Natural killer cell (primary cell): Measurements from ENCODE around the gene CUX1. TPM values are rescaled to one million over a fixed set of nuclear protein-coding genes. Genes with fewer than 3 reads are reported as not detected.

ENCODE experiments used
- ATAC-seq, 3 donors: fragments of 150-1000 bp in 2 of 3; fragments of 200-7000 bp in 1 of 3; cut with Tn5 transposase; 1 replicate in 1 of 3; 2 replicates in 2 of 3; pipeline ENCODE4 v1.10.0; 2021; ENCODE audit warnings: mild to moderate bottlenecking in 2 of 3, moderate library complexity in 2 of 3
- DNase-seq, 2 donors: peaks; one replicate each; pipeline versions ENCODE4 v3.0.0 to v3.0.0-alpha.2; 2013 to 2021; ENCODE audit warnings: mixed read lengths in 1 of 2
- H3K27ac ChIP-seq: one replicate; pipeline ENCODE4 v1.5.1; 2013; ENCODE audit warnings: mild to moderate bottlenecking, low read length
- H3K27me3 ChIP-seq: one replicate; pipeline ENCODE4 v1.6.1; 2013; ENCODE audit warnings: low read length; ENCODE audit not compliant: control insufficient read depth, insufficient read depth
- H3K36me3 ChIP-seq: one replicate; pipeline ENCODE4 v1.6.1; 2013; ENCODE audit warnings: low read length; ENCODE audit not compliant: control insufficient read depth, insufficient read depth
- H3K4me1 ChIP-seq: one replicate; pipeline ENCODE4 v1.6.1; 2013; ENCODE audit warnings: low read length; ENCODE audit not compliant: control insufficient read depth, insufficient read depth
- H3K4me3 ChIP-seq: one replicate; pipeline ENCODE4 v1.5.1; 2013; ENCODE audit warnings: low read length
- H3K9me3 ChIP-seq: one replicate; pipeline ENCODE4 v1.6.1; 2013; ENCODE audit warnings: low read length; ENCODE audit not compliant: control insufficient read depth, insufficient read depth
- H3K27ac Mint-ChIP-seq, 2 donors: one replicate each; pipeline ENCODE4 v1.8.0; 2022; ENCODE audit warnings: mild to moderate bottlenecking in 2 of 2, mixed read lengths in 2 of 2, moderate library complexity in 1 of 2
- H3K27me3 Mint-ChIP-seq, 2 donors: one replicate each; pipeline ENCODE4 v1.8.0; 2022; ENCODE audit warnings: low read depth in 2 of 2, mixed read lengths in 2 of 2
- H3K36me3 Mint-ChIP-seq: one replicate; pipeline ENCODE4 v1.8.0; 2022; ENCODE audit warnings: mixed read lengths
- H3K4me1 Mint-ChIP-seq, 2 donors: one replicate each; pipeline ENCODE4 v1.8.0; 2022; ENCODE audit warnings: mixed read lengths in 2 of 2
- H3K4me3 Mint-ChIP-seq: one replicate; pipeline ENCODE4 v1.8.0; 2022; ENCODE audit warnings: mild to moderate bottlenecking, moderate library complexity, mixed read lengths
- H3K9me3 Mint-ChIP-seq, 2 donors: one replicate each; pipeline ENCODE4 v1.8.0; 2022; ENCODE audit warnings: mixed read lengths in 2 of 2
- WGBS: methylation state at CpG from one replicate; pipeline ENCODE4 v1.1.7; 2013; ENCODE audit warnings: missing lambda C conversion rate; ENCODE audit not compliant: insufficient coverage; 5-methylcytosine and 5-hydroxymethylcytosine counted together
- intact Hi-C: fragments of 100-400 bp; cut with micrococcal nuclease; formaldehyde crosslinking; loops from one replicate; pipeline ENCODE4 v1.14.2; 2022
- total RNA-seq, 4 donors: library from RNA; stranded (reverse); fragments of 120-200 nt in 1 of 4; gene quantifications; one replicate each; pipeline versions ENCODE4 v1.2.3 to v1.2.4, GENCODE V29; 2013 to 2022
- TF ChIP-seq, protein P1 (sequence below): fragments of 200-600 bp; IDR thresholded peaks from one replicate; pipeline ENCODE4 v1.8.0; 2022; ENCODE audit warnings: antibody characterized with exemption

Gene CUX1
- total RNA-seq, 3 donors from 2014 or later (not counting 1 experiment from before 2014, with no cell fraction given): 59.8 to 77.4 (median 73.6) TPM

DNA sequence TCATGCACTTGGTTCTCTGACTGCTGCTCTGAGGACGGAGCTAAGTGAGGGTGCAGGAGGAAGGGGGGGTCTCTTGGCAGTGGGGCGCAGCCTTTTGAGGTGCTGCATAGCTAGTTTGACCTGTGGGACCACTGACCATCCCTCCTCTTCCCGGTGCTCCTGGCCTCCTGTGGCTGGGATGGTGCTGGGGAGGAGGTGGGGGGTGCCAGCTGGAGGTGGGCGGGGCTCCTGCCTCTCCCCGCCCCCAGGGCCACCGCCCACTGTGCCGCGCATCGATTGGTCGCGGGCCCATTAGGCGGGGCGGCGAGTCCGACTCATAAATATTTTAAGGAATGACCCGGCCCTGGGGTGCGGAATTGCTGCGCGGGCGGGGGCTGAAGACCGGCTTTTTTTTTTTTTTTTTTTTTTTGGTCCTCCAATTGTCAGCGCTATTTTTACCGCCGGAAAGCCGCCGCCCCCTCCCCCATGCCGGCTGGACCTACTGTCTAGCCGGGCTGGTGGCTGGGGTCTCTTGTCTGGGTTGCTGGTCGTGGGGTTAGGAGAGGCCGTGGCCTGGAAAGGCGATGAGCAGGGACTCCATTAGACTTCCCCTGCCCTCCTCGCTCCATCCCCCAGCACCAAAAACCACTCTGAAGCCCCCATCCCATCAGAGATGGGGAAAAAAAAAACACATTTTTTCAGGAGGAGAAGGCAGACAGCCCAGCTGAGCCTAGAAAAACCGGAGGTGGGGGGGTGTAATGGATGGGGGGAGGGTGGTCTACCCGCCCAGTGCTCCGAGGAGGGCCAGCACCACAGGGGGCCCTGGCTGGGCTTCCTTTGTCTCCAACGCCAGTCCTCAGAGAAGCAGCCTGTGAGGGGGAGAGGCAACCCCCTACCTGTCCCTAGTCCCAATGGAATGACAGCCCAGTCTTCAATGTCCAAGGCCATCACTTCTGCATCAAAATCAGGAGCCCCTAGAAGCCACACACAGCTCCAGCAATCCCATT is 475.7 kb downstream of the CUX1 start:
- Mint-ChIP-seq H3K4me3 (no peak overlapping the region), H3K4me1 (no peaks in the 10 kb centered on the region), H3K36me3 (no peaks in the 10 kb centered on the region), H3K27me3 (peaks cover 0 to 16% of the 10 kb centered on the region in 2 donors), H3K27ac (no peak overlapping the region), H3K9me3 (no peaks in the 10 kb centered on the region)
- Histone ChIP-seq H3K9me3 (no peaks in the 10 kb centered on the region), H3K27me3 (no peaks in the 10 kb centered on the region), H3K36me3 (no peaks in the 10 kb centered on the region), H3K4me3 (no peak overlapping the region), H3K27ac (no peak overlapping the region), H3K4me1 (peaks cover 39% of the 10 kb centered on the region)
- intact Hi-C loops: no loop called here
- ATAC-seq (no peak), DNase-seq (no peak)
- 62% methylated on average over 31 of the region's 36 CpGs for WGBS
- TF ChIP-seq, protein P1, sequence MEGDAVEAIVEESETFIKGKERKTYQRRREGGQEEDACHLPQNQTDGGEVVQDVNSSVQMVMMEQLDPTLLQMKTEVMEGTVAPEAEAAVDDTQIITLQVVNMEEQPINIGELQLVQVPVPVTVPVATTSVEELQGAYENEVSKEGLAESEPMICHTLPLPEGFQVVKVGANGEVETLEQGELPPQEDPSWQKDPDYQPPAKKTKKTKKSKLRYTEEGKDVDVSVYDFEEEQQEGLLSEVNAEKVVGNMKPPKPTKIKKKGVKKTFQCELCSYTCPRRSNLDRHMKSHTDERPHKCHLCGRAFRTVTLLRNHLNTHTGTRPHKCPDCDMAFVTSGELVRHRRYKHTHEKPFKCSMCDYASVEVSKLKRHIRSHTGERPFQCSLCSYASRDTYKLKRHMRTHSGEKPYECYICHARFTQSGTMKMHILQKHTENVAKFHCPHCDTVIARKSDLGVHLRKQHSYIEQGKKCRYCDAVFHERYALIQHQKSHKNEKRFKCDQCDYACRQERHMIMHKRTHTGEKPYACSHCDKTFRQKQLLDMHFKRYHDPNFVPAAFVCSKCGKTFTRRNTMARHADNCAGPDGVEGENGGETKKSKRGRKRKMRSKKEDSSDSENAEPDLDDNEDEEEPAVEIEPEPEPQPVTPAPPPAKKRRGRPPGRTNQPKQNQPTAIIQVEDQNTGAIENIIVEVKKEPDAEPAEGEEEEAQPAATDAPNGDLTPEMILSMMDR: no peak

DNA sequence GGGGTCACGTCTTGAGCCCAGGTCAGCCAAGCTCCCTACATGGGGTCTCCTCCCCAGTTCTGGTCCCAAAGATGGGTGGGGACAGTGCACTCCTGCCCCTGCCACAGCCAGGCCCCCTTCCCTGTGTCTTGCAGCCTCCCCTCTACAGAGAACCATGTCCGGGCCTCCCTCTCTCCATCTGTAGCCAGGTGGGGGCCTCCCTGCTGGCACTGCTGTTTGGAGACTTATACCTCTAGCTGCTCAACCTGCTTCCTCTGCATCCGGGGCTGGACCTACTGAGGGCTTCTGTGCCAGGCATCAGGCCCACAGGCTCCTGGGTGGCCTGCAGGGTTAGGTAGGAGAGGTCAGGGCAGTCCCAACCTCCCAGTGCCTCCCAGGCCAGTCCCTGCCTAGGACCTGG is 477.2 kb downstream of the CUX1 start:
- no peaks in the 10 kb centered on the region for H3K9me3 Mint-ChIP-seq
- TF ChIP-seq, protein P1: no peak
- no peak for ATAC-seq

DNA sequence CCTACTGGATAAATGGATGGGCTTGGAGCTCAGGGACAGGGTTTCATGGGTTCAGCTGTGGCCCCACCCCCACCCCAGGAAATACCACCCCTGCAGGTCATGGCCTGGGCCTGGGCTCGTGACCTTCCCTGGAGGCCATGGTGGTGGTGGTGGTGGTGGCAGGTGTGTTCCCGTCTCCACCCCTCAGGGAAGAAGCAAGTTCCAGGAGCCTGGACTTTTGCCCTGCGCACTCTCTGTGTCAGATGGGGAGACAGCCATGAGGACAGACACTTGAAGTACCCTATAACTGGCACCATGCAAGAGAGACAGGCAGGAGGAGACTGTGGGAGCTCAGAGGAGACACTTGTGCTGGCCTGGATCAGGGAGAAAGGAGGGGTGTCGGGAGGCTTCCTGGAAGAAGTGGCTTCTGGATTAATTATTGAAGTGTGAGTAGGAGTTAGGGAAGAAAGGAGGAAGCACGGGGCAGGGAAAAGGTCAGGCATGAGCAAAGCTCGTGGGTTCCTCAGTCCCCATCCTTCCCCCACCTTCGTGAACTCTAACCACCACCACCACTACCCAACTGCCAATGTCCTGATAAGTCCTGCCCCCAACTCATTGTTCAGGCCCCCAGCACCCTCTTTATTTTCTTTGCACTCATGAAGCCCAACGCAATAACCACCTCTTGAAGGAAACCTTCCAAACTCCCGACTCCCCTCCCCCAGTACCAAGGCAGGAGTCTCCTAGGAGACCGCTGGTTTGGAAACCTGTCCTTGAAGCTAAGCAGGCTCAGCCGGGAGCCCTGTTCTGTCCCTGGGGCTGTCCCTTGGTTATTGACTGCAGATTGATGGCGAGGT is 478.1 kb downstream of the CUX1 start:
- Mint-ChIP-seq H3K27me3 (peaks cover 0 to 9% of the 10 kb centered on the region in 2 donors), H3K27ac (no peak overlapping the region), H3K4me3 (no peak overlapping the region), H3K4me1 (no peaks in the 10 kb centered on the region), H3K36me3 (no peaks in the 10 kb centered on the region), H3K9me3 (no peaks in the 10 kb centered on the region)
- peaks cover 21% of the 10 kb centered on the region for H3K4me1 ChIP-seq
- H3K4me3 ChIP-seq: no peak overlapping the region
- ATAC-seq (no peak), DNase-seq (no peak)
- H3K36me3 ChIP-seq: no peaks in the 10 kb centered on the region
- intact Hi-C loops: no loop called here
- no peaks in the 10 kb centered on the region for H3K9me3 ChIP-seq
- TF ChIP-seq, protein P1: no peak
- 88% methylated on average over 11 of the region's 12 CpGs for WGBS
- no peaks in the 10 kb centered on the region for H3K27me3 ChIP-seq
- no peak overlapping the region for H3K27ac ChIP-seq

More for the DNA sequence above, 477.2 kb downstream of the CUX1 start:
- H3K36me3 Mint-ChIP-seq: no peaks in the 10 kb centered on the region
- WGBS: 73% methylated on average over 3 of the region's 3 CpGs
- no peak overlapping the region for H3K4me3 ChIP-seq
- peaks cover 0 to 12% of the 10 kb centered on the region in 2 donors for H3K27me3 Mint-ChIP-seq
- no peak overlapping the region for H3K27ac Mint-ChIP-seq
- no peak overlapping the region for H3K27ac ChIP-seq
- intact Hi-C loops: no loop called here
- DNase-seq: no peak
- no peaks in the 10 kb centered on the region for H3K4me1 Mint-ChIP-seq
- H3K36me3 ChIP-seq: no peaks in the 10 kb centered on the region
- H3K27me3 ChIP-seq: no peaks in the 10 kb centered on the region
- no peaks in the 10 kb centered on the region for H3K9me3 ChIP-seq
- H3K4me3 Mint-ChIP-seq: no peak overlapping the region
- H3K4me1 ChIP-seq: peaks cover 24% of the 10 kb centered on the region
